HCT116 (cell line): Measurements from ENCODE around the gene SLAMF6. TPM values are rescaled to one million over a fixed set of nuclear protein-coding genes. Genes with fewer than 3 reads are reported as not detected.

Source experiments
- ATAC-seq: fragments of 200-7000 bp; cut with Tn5 transposase; 2 replicates; pipeline ENCODE4 v1.9.1; 2020; ENCODE audit warnings: mild to moderate bottlenecking, moderate library complexity
- BruUV-seq: library from RNA; stranded (reverse); fragments of 400-500 nt; replicated peaks from 2 replicates; lab custom pipeline; 2021; lab: Mats Ljungman, UMichigan
- CTCF ChIA-PET: fragments of 300-600 bp; sonication (Branson Sonifier 250); formaldehyde crosslinking; loops from one replicate; lab custom pipeline; 2021; ENCODE audit warnings: antibody characterized with exemption; lab: Charles Lee
- POLR2A ChIA-PET: fragments of 300-600, 350-600 bp; sonication (Branson Sonifier 250); formaldehyde crosslinking; loops from one replicate; lab custom pipeline; 2021; ENCODE audit warnings: antibody characterized with exemption; lab: Charles Lee
- RAD21 ChIA-PET, 2 experiments: fragments of 300-600 bp; sonication (Branson Sonifier 250); formaldehyde crosslinking; loops; one replicate each; lab custom pipeline; 2023; ENCODE audit warnings: low total read pairs in 2 of 2; ENCODE audit not compliant: uncharacterized antibody in 2 of 2, unreplicated experiment in 2 of 2, low non-redundant PET in 1 of 2; lab: Charles Lee
- DNase-seq: peaks from one replicate; pipeline ENCODE4 v3.0.0-alpha.2; 2010; ENCODE audit warnings: low read depth, low spot score
- H2AFZ ChIP-seq: fragments of 200-600 bp; shearing (Covaris generic), sonication (generic); 2 replicates; pipeline ENCODE4 v1.6.1; 2017; ENCODE audit warnings: low read depth, mixed run types, mixed read lengths, antibody characterized with exemption, low read length; ENCODE audit not compliant: poor library complexity, severe bottlenecking
- H3K27ac ChIP-seq: 2 replicates; pipeline ENCODE4 v1.5.1; 2012; ENCODE audit warnings: low read depth, low read length
- H3K27me3 ChIP-seq: fragments of 200-600 bp; sonication (generic); 2 replicates; pipeline ENCODE4 v1.6.1; 2016; ENCODE audit warnings: mixed run types, low read length, mixed read lengths; ENCODE audit not compliant: insufficient read depth
- H3K36me3 ChIP-seq, 2 experiments: fragments of 200-500 bp in 1 of 2; fragments of 200-600 bp in 1 of 2; sonication (Bioruptor generic) in 1 of 2; sonication (generic) in 1 of 2; 2 replicates each; pipeline versions ENCODE4 v1.5.1 to v1.6.1; 2014 to 2016; ENCODE audit warnings: low read length in 2 of 2, inconsistent platforms in 1 of 2, mixed read lengths in 1 of 2, mixed run types in 1 of 2; ENCODE audit not compliant: insufficient read depth in 2 of 2, control insufficient read depth in 1 of 2
- H3K4me1 ChIP-seq, 2 experiments: fragments of 200-600 bp in 1 of 2; sonication (generic) in 1 of 2; 2 replicates each; pipeline versions ENCODE4 v1.5.1 to v1.6.1; 2012 to 2017; ENCODE audit warnings: low read length in 2 of 2, inconsistent platforms in 1 of 2, mild to moderate bottlenecking in 1 of 2, mixed read lengths in 1 of 2, mixed run types in 1 of 2, moderate library complexity in 1 of 2; ENCODE audit not compliant: insufficient read depth in 2 of 2, control insufficient read depth in 1 of 2
- H3K4me2 ChIP-seq: fragments of 200-600 bp; sonication (generic); 2 replicates; pipeline ENCODE4 v1.6.1; 2017; ENCODE audit warnings: mixed run types, low read length, mixed read lengths
- H3K4me3 ChIP-seq, 2 experiments: fragments of 200-600 bp in 1 of 2; sonication (generic) in 1 of 2; replicated peaks in 1 of 2; 2 replicates each; pipeline ENCODE4 v1.5.1; 2011 to 2016; ENCODE audit warnings: low read length in 2 of 2, control low read depth in 1 of 2, low read depth in 1 of 2, mild to moderate bottlenecking in 1 of 2, mixed read lengths in 1 of 2, mixed run types in 1 of 2
- H3K79me2 ChIP-seq: fragments of 200-600 bp; sonication (generic); 2 replicates; pipeline ENCODE4 v1.6.1; 2017; ENCODE audit warnings: mild to moderate bottlenecking, mixed run types, low read length, moderate library complexity, mixed read lengths; ENCODE audit not compliant: insufficient read depth
- H3K9ac ChIP-seq: fragments of 200-600 bp; sonication (generic); 2 replicates; pipeline ENCODE4 v1.6.1; 2016; ENCODE audit warnings: low read length, mixed read lengths
- H3K9me2 ChIP-seq: fragments of 200-600 bp; sonication (generic), shearing (Covaris generic); 2 replicates; pipeline ENCODE4 v1.6.1; 2017; ENCODE audit warnings: mixed run types, mild to moderate bottlenecking, moderate library complexity; ENCODE audit not compliant: insufficient read depth
- H3K9me3 ChIP-seq, 2 experiments: fragments of 200-500 bp in 1 of 2; fragments of 200-600 bp in 1 of 2; sonication (Bioruptor generic) in 1 of 2; sonication (generic) in 1 of 2; 2 replicates each; pipeline ENCODE4 v1.6.1; 2014 to 2017; ENCODE audit warnings: low read length in 2 of 2, mixed read lengths in 2 of 2, inconsistent platforms in 1 of 2, low read depth in 1 of 2, mild to moderate bottlenecking in 1 of 2, mixed run types in 1 of 2, moderate library complexity in 1 of 2; ENCODE audit not compliant: control insufficient read depth in 1 of 2, insufficient read depth in 1 of 2
- H4K20me1 ChIP-seq: fragments of 200-600 bp; sonication (generic), shearing (Covaris generic); 2 replicates; pipeline ENCODE4 v1.6.1; 2017; ENCODE audit warnings: mixed run types, mild to moderate bottlenecking, moderate library complexity; ENCODE audit not compliant: insufficient read depth
- ATF3 ChIP-seq: IDR thresholded peaks from 2 replicates; pipeline ENCODE4 v1.6.1; 2012
- CBX3 ChIP-seq: IDR thresholded peaks from 2 replicates; pipeline ENCODE4 v1.6.1; 2012; ENCODE audit warnings: low read depth
- CTCF ChIP-seq, 3 experiments: fragments of 200-600 bp in 1 of 3; sonication (generic) in 1 of 3; IDR thresholded peaks in 2 of 3; conservative IDR thresholded peaks in 1 of 3; 2 replicates each; pipeline ENCODE4 v1.5.1; 2012 to 2017; ENCODE audit warnings: low read depth in 2 of 3, low read length in 2 of 3, antibody characterized with exemption in 1 of 3, borderline replicate concordance in 1 of 3, control low read depth in 1 of 3, mild to moderate bottlenecking in 1 of 3, mixed read lengths in 1 of 3, mixed run types in 1 of 3, moderate library complexity in 1 of 3; ENCODE audit not compliant: insufficient read depth in 1 of 3
- ELF1 ChIP-seq: IDR thresholded peaks from 2 replicates; pipeline ENCODE4 v1.6.1; 2012; ENCODE audit warnings: low read depth, borderline replicate concordance
- JUND ChIP-seq: IDR thresholded peaks from 2 replicates; pipeline ENCODE4 v1.6.1; 2012
- MAX ChIP-seq: IDR thresholded peaks from 2 replicates; pipeline ENCODE4 v1.6.1; 2012
- REST ChIP-seq: IDR thresholded peaks from 2 replicates; pipeline ENCODE4 v1.6.1; 2012; ENCODE audit warnings: low read depth
- SP1 ChIP-seq: IDR thresholded peaks from 2 replicates; pipeline ENCODE4 v1.6.1; 2012; ENCODE audit warnings: low read depth
- ZFX ChIP-seq: fragments of 450-650 bp; IDR thresholded peaks from 2 replicates; pipeline ENCODE4 v1.6.1; 2017
- ZNF274 ChIP-seq: fragments of 200-500 bp; sonication (Bioruptor generic); IDR thresholded peaks from 2 replicates; pipeline ENCODE4 v1.6.1; 2014; ENCODE audit warnings: mild to moderate bottlenecking, low read depth, low read length, inconsistent platforms
- intact Hi-C: fragments of 100-400 bp; cut with micrococcal nuclease; formaldehyde crosslinking; loops from 2 replicates; pipeline ENCODE4 v1.10.0; 2022
- total RNA-seq: library from RNA; stranded (reverse); gene quantifications from one replicate; pipeline ENCODE4 v1.2.1, GENCODE V29; 2021; ENCODE audit not compliant: unreplicated experiment

Gene SLAMF6
- total RNA-seq, 1 experiment from 2014 or later = not detected

GRCh38 chr1:160460683-160461287 is 62.3 kb downstream of the SLAMF6 start (continued):
- no peak for TF ChIP-seq CTCF (IDR thresholded peaks at IDR 0.05 in 2 of 3, conservative IDR thresholded peaks at IDR 0.05 in 1 of 3; ENCODE audit: borderline replicate concordance in 1 of 3, insufficient read depth in 1 of 3, low read depth in 2 of 3, low read length in 2 of 3)
- no peak for TF ChIP-seq MAX

- RAD21 ChIA-PET = no interaction called here
- Histone ChIP-seq H3K36me3 (no peaks in the 10 kb centered on the region), H2AFZ (peak overlapping the region; percentile 51), H3K9me3 (no peaks in the 10 kb centered on the region)
- no peak for TF ChIP-seq REST
- no peak for TF ChIP-seq SP1
- TF ChIP-seq CBX3 = no peak
- TF ChIP-seq ZNF274 = no peak
- TF ChIP-seq JUND = no peak
- TF ChIP-seq ELF1 = no peak
- TF ChIP-seq ATF3 = no peak
- TF ChIP-seq ZFX = no peak
- TF ChIP-seq, all 23 proteins: peak for 0
- POLR2A ChIA-PET = no interaction called here
- Histone ChIP-seq H4K20me1 (no peaks in the 10 kb centered on the region), H3K27ac (no peak overlapping the region), H3K4me1 (peaks cover 2 to 7% of the 10 kb centered on the region in 2 experiments; a peak in 1 of 4 replicates), H3K9ac (no peak overlapping the region), H3K79me2 (no peaks in the 10 kb centered on the region), H3K4me2 (no peak overlapping the region), H3K4me3 (no peak overlapping the region), H3K27me3 (no peaks in the 10 kb centered on the region), H3K9me2 (no peaks in the 10 kb centered on the region)
- DNase-seq (no peak), ATAC-seq (no peak)
- CTCF ChIA-PET = no interaction called here
- intact Hi-C loops = no loop called here
- no TSS peak for BruUV-seq
Observed at GRCh38 chr1:160460214-160460642, 62.8 kb downstream of the SLAMF6 start.
